ENCODE results near the gene DCC.

The DCC gene

DNA sequence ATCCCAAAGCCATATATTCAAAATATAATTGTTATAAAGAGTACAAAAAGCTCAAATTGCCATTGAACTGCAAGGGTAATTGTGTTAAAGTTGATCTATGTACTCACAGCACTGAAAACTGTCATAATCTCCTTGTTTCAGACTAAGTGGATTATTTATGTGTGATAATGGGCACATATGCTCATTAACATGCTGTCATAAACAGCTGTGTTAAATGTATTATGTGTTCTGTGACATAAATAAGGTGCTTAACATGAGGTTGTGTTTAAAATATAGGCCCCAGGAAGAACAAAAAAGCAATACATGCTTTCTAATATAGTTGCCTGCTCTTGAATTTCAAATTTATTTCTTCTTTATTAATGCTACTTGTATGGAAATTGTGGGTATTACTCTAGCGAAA lies 409.5 kb downstream of the DCC start:
- no peak overlapping the region for H3K4me3 ChIP-seq (ENCODE audit: low read depth, low read length)
- TF ChIP-seq, protein P1, sequence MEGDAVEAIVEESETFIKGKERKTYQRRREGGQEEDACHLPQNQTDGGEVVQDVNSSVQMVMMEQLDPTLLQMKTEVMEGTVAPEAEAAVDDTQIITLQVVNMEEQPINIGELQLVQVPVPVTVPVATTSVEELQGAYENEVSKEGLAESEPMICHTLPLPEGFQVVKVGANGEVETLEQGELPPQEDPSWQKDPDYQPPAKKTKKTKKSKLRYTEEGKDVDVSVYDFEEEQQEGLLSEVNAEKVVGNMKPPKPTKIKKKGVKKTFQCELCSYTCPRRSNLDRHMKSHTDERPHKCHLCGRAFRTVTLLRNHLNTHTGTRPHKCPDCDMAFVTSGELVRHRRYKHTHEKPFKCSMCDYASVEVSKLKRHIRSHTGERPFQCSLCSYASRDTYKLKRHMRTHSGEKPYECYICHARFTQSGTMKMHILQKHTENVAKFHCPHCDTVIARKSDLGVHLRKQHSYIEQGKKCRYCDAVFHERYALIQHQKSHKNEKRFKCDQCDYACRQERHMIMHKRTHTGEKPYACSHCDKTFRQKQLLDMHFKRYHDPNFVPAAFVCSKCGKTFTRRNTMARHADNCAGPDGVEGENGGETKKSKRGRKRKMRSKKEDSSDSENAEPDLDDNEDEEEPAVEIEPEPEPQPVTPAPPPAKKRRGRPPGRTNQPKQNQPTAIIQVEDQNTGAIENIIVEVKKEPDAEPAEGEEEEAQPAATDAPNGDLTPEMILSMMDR (IDR thresholded peaks at IDR 0.05; ENCODE audit: low read depth, low read length) = no peak
- in situ Hi-C loops (cut with HindIII; ENCODE audit: low sequenced_read_pairs) = no loop called here
- no peak for DNase-seq (ENCODE audit: low read depth, low spot score)

DNA sequence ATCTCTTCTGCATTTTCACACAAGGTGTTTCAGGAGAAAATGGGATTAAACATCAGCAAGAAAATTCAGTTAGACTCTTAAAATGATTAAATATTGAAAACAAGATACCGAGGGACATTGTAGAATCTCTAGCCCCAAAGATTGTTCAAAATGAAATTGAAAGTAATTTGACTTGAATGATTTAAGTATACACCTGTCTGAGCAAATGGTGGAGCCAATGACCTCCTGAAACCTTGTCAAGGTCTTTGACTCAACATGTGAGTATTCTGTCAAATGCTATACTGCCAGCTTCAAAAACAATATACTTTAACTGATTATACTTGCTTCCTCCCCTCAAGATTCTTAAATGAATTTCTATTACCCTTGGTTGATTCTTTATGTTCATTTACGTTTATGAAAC lies 411.0 kb downstream of the DCC start:
- DNase-seq (ENCODE audit: low read depth, low spot score) = no peak
- in situ Hi-C loops (cut with HindIII; ENCODE audit: low sequenced_read_pairs) = no loop called here
- no peak overlapping the region for H3K4me3 ChIP-seq (ENCODE audit: low read depth, low read length)
- TF ChIP-seq, protein P1 (IDR thresholded peaks at IDR 0.05; ENCODE audit: low read depth, low read length) = no peak

GRCh38 chr18:52764316-52764715 lies 424.3 kb downstream of the DCC start:
- no peak for DNase-seq (ENCODE audit: low read depth, low spot score)
- TF ChIP-seq, protein P1 (IDR thresholded peaks at IDR 0.05; ENCODE audit: low read depth, low read length) = no peak
- no peak overlapping the region for H3K4me3 ChIP-seq (ENCODE audit: low read depth, low read length)
- in situ Hi-C loops (cut with HindIII; ENCODE audit: low sequenced_read_pairs) = no loop called here

DNA sequence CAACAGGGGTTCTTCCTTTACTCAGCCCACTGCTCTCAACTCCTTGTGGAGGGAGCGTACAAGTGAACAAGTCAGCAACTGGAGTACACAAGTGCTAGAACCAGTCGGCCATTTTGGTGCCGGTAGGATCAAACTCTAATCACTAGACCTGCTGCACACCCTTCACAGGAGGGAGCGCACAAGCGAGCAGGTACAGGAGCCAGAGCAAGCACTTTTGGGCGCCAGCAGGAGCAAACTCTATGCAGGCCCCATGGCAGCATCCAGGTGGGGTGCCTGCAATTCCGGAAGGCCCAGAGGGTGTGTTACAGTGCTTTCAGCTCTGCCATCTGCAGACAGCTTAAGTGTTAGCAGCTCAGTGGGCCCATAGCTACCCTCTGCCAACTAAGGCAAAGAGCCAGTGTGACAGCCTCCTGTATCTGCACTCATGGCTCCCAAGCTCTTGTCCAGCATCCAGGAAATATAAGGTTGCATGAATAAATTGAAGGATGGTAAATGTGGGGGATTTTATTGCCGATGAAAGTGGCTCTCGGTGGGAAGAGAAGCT lies 426.1 kb downstream of the DCC start:
- TF ChIP-seq, protein P1 (IDR thresholded peaks at IDR 0.05; ENCODE audit: low read depth, low read length) = no peak
- in situ Hi-C loops (cut with HindIII; ENCODE audit: low sequenced_read_pairs) = no loop called here

GRCh38 chr18:52781113-52781512 lies 441.1 kb downstream of the DCC start:
- in situ Hi-C loops (cut with HindIII; ENCODE audit: low sequenced_read_pairs) = no loop called here
- DNase-seq (ENCODE audit: low read depth, low spot score) = no peak
- TF ChIP-seq, protein P1 (IDR thresholded peaks at IDR 0.05; ENCODE audit: low read depth, low read length) = no peak
- H3K4me3 ChIP-seq (ENCODE audit: low read depth, low read length) = no peak overlapping the region

More for the DNA sequence above, 426.1 kb downstream of the DCC start:
- DNase-seq (ENCODE audit: low read depth, low spot score) = no peak
- no peak overlapping the region for H3K4me3 ChIP-seq (ENCODE audit: low read depth, low read length)

DNA sequence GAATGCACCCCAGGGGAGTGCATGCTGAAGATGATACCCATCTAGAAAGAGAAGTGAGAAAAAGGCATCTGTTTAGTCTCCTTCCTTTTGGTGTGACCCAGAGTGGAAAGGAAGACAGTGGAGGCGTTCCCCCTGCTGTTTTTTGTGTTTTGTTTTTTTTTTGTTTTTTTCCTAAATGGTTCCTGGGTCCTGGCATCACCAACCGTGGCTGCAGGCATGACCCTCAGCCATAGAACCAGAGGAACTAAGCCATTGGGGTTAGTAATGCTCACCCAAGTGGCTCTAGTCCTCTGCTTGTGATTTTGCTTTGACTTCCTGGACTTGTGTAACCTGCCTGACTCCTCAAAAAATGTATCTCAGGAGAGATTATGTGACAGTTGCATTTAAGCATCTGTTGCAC lies 451.3 kb downstream of the DCC start:
- in situ Hi-C loops (cut with HindIII; ENCODE audit: low sequenced_read_pairs) = no loop called here
- no peak overlapping the region for H3K4me3 ChIP-seq (ENCODE audit: low read depth, low read length)
- TF ChIP-seq, protein P1 (IDR thresholded peaks at IDR 0.05; ENCODE audit: low read depth, low read length) = no peak
- no peak for DNase-seq (ENCODE audit: low read depth, low spot score)

DNA sequence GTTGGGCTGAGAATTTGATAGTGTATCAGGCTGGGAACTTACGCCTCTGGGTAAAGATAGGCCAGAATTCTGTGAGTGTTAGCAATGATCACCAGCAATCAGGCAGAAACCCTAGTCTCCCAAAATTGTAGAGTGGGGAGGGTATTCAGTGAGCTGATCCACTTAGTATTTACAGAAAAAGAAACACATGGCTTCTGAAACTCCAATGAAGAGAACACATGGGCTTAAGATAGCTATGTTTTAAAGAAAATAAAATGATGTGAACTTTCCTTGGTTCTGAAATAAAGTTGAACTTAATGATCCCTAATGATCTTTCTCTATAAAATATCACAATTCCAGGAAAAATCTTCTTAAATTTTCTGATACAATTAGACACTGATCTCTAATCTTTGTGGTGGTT lies 472.8 kb downstream of the DCC start:
- DNase-seq (ENCODE audit: low read depth, low spot score) = no peak
- no peak overlapping the region for H3K4me3 ChIP-seq (ENCODE audit: low read depth, low read length)
- TF ChIP-seq, protein P1 (IDR thresholded peaks at IDR 0.05; ENCODE audit: low read depth, low read length) = no peak
- in situ Hi-C loops (cut with HindIII; ENCODE audit: low sequenced_read_pairs) = no loop called here
